ENCODE results near the gene BICC1.

Gene BICC1

DNA sequence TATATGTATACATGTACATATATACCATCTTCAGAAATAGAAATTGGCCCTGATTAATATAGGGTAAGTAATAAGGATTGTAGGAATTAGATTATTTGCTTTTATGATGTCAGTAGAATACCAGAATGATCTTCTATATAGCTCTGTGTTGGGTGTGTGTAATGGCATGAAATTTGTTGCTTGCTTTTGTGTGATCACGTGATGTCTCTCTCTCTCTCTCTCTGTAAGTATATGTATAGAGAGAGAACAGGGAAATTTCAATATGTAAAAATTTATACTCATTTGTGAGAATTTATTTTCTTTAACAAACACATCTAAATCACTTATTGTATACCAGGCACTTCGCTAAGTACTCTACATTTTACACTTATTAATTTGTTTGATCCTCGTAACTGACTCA lies 272.7 kb downstream of the BICC1 start:
- FAIRE-seq, result no peak

DNA sequence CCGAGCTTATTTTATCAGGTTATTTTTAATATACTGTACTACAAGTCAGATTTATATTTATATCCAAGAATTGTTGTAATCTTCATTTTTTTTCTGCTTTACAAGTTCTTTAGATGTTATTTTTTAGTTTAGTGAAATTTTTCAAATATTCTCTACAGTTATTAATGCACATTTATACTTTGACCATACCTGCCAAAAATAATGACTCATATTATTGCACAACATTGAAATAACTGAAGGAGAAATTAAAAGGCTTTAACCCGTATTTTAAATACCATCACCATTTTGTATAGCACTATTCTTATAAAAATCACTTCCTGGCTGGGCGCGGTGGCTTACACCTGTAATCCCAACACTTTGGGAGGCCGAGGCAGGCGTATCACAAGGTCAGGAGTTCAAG lies 278.5 kb downstream of the BICC1 start:
- FAIRE-seq, result no peak

DNA sequence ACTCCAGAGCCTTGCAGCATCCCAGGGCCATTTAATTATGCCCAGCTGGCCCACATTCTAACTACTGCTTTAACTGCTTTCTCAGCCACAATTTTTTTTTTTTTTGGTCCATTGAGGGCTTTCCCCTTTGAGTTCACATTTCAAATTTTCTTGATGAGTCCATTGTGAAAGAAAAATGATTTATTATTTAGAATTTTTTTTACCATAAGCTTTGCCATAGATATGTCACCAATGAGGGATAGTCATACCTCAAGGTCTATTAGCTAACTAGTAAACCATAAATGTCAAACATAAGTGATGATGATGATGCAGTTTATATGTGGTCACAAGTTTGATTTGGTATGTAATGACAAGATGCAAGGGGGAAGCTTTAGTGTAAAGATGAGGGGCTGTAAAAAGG lies 282.9 kb downstream of the BICC1 start:
- no peak for FAIRE-seq

GRCh38 chr10:58796242-58796641 lies 283.6 kb downstream of the BICC1 start:
- FAIRE-seq, result no peak

- FAIRE-seq, result no peak
These were observed 284.2 kb downstream of the BICC1 start for GRCh38 chr10:58796824-58797223.

GRCh38 chr10:58797356-58797755 lies 284.7 kb downstream of the BICC1 start:
- FAIRE-seq, result no peak

DNA sequence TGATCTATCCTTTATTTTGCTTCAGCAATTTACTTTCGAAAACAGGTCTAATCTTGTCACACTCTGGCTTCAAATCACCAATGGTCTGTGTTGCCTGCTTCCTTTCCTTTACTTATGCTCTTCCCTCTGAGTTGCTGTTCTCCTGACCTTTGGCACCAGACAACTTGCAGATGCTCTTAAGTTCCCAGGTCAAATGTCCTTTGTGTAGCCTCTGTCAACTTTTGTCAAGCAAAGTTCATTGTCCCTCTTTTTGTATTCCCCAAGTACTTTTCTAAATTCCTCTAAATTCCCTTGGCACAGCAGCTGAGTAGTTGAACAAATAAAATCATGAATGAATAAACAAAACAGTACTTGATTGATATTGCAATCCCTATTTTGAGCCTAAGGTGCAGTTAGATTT lies 289.4 kb downstream of the BICC1 start:
- FAIRE-seq, result no peak

- FAIRE-seq, result no peak
These were observed 293.7 kb downstream of the BICC1 start for GRCh38 chr10:58806323-58806722.

DNA sequence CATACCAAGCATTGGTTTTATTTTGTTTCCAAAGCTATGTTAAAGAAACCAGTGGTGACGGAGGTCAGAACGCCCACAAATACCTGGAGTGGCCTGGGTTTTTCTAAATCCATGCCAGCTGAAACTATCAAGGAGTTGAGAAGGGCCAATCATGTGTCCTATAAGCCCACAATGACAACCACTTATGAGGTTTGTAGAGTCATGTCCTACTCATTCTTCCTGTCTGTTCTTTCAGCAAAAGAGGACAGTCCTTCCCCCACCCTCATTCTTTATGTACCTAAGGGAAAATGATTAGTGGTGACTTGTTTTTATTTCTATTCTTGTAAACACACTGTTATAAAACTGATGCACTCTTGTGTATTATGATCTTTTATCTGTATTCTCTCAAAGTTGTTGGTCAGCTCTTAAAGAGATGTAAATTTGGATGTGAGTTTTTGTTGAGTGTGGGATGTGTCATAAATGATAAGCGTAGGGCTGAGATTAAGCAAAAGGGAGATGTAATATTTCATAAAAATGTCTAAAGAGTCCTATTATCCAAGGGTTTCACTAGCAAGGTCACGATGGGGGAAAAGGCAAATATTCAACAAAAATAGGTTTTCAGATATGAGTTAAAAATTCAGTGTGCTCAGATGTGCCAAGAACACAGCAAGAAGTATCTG lies 294.4 kb downstream of the BICC1 start:
- FAIRE-seq, result no peak

- no peak for FAIRE-seq
These were observed 295.0 kb downstream of the BICC1 start for GRCh38 chr10:58807629-58808022.

DNA sequence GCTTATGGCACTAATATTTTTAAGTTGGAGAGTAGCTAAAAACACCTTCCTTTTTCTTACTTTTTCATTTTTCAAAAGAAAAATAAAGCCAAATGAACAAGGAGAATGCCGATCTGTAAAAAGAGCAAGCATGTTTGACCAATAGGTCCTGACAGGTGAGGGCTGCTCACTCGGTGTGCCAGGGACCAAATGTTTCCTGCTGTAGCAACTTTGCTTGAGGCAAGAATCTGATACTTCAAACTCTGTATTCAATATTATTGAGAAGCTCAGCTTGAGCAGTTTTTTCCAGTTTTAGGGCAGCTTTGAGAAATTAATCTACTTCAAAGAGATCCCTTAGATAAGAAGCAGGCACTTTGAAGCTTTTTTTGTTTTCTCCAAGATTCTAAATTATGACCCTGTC lies 298.1 kb downstream of the BICC1 start:
- FAIRE-seq, result no peak

DNA sequence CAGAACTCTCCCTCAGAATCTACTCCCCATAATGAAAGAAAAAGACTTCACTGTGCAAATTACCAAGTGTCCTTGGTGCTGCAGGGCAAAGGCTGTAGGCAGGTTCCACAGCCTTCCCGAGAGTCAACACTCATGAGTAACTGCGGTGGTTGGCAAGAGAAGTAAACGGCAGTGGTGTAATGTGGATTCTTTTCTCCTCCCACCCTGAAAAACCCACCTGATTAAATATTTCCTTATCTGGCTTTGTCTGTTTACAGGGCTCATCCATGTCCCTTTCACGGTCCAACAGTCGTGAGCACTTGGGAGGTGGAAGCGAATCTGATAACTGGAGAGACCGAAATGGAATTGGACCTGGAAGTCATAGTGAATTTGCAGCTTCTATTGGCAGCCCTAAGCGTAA lies 300.9 kb downstream of the BICC1 start:
- FAIRE-seq, result no peak

- FAIRE-seq, result no peak
These were observed 304.7 kb downstream of the BICC1 start for GRCh38 chr10:58817201-58817846.

GRCh38 chr10:58818900-58819299 lies 306.2 kb downstream of the BICC1 start:
- FAIRE-seq, result no peak

DNA sequence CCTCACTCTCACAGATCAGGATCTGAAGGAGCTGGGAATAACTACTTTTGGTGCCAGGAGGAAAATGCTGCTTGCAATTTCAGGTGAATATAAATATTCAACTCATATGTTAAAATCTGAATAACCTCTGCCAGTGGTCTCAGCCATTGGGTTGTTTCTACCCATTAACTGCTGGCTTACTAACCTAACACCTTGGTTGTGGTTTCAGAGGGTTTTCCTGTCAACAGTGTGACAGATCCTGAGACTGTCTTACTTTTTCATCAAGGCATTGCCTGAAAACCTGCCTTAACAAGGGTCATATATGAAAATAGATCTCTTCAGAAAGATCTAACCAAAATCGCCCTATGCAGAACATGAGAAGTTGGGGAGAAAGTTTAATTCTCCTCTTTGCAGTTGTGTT lies 307.7 kb downstream of the BICC1 start:
- FAIRE-seq, result no peak

GRCh38 chr10:58820861-58821751 lies 308.4 kb downstream of the BICC1 start:
- FAIRE-seq, result no peak

DNA sequence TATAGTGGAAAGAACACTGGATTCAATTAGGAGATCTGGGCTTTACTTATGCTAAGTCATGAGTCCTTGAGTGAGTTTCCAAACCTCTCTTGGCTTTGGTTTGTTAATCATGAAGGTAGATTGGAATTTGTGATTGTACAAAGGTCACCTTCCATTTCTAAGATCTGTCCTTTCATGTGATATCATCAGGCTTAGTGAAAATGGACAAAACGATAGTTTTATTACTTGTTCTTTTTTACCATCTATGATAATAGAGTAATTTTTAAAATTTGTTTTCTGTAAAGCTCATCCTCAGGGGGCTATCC lies 309.0 kb downstream of the BICC1 start:
- no peak for FAIRE-seq

GRCh38 chr10:58823983-58824382 lies 311.3 kb downstream of the BICC1 start:
- FAIRE-seq, result no peak

DNA sequence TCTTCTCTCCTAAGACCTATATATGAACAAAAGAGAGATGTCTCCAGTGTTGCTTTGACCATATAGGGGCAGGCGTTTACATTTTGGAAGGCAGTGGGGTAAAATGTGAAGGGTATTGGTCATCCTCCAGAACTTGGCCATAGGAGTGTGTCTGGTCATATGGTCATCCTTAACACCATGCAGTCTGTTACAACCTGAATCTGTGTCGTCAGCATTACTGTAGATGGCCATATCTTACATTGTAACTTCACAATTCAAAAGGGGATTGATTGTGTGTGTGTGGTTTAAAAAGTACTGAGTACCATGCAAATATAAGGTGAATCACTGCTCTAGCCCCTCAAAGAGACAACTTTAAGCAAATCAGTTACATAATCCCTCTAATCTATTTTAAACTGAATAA lies 311.7 kb downstream of the BICC1 start:
- no peak for FAIRE-seq

- FAIRE-seq, result no peak
These were observed 314.0 kb downstream of the BICC1 start for GRCh38 chr10:58826694-58827093.

DNA sequence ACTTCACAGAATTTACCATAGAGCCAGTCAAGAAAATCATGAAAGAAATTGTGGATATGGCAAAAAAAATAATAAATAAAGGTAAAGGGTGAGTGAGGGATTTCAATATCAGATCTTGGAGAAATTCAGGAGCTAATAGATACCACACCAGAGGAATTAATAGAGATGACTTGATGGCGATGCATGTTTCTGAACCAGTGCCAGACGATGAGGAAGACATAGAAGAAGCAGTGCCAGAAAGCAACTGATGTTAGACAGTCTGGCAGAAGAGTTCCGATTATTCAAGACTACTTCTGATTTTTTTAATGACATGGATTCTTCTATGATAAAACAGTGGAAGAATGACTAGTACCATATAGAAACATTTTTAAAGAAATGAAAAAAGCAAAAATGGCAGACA lies 314.7 kb downstream of the BICC1 start:
- no peak for FAIRE-seq

DNA sequence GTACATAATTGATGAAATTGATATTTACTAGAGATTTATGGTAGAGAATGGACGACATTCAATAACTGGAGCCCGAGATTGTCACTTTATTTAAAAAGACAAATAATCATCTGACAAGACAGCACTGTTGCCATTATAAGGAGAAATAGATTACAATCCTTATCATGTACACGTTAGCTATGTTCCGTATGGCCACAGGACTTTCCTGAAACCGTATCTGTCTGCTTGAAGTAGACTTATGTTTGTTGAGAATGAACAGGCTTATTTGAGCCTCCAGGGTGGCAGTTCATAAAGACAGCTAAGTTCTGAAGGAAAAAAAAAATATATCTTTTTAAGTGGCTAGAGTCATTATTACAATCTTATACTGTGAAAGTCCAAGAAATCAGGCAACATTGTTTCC lies 317.2 kb downstream of the BICC1 start:
- no peak for FAIRE-seq

- no peak for FAIRE-seq
These were observed 318.0 kb downstream of the BICC1 start for GRCh38 chr10:58830697-58831096.

Measured in A204.1 (cell line).